ENCODE measurements around the gene SLC34A3.

SLC34A3 gene

DNA sequence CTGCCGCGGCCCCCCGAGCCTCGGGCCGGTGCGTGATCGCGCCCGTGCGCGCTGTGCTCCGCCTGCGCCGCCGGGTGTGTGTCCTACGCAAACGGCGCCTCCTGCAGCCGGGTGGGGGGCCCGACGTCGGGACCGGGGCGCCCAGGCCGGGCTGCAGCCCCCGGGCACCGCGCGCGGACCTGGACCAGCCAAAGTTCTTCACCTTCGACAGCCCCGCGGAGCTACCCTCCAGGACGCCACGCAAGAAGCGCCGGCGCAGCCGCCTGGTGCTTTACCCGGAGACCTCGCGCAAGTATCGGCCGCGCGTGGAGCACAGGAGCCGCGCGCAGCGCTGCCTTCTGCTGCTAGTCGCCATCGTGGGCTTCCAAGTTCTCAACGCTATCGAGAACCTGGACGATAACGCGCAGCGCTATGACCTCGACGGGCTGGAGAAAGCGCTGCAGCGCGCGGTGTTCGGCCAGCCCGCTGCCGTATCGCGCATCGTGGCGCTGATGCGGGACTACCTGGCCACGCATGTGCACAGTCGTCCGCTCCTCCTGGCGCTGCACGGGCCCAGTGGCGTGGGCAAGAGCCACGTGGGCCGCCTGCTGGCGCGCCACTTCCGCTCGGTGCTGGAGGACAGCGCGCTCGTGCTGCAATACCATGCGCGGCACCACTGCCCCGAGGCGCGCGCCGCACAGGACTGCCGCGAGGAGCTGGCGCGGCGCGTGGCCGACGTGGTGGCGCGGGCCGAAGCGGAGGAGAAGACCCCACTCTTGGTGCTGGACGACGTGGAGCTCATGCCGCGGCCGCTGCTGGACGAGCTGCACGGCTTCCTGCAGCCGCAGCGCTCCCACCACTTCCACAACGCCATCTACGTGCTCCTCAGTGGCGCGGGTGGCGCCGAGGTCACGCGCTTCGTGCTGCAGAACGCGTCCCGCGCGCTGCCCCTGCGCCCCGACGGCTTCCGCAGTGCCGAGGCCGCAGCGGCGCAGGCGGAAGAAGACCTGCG is 48.3 kb downstream of the SLC34A3 start:
- no peak for DNase-seq

DNA sequence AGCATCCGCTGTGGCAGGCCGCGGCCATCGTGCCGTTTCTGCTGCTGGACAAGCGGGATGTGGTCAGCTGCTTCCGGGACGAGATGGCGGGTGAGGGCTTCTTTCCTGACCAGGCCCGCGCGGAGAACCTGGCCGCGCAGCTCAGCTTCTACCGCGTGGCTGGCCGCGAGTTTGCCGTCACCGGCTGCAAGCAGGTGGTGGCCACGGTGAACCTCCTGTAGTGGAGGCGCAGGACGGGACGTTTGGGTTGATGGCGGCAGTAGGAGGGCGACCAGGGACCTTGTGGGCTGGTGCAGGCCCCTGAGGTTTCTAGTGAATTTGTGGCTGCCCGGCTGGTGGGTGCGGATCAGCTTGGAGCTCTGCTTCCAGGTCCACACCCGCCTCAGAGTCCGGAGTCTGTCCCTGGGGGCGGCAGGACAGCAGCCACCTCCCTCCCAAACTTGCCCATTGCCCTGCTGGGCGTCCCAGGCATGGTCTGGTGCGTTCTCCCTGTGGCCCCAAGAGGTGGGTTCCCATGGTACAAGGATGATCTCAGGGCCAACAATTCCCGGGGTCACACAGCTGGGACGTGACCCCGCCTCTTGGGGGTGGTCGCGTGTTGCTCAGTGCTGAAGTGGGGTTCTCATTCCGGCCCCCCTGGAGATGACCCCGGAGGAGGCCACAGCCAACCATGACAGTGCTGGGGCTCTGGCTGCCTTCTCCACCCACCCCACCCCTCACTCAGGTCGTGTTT is 49.2 kb downstream of the SLC34A3 start:
- DNase-seq: no peak

DNA sequence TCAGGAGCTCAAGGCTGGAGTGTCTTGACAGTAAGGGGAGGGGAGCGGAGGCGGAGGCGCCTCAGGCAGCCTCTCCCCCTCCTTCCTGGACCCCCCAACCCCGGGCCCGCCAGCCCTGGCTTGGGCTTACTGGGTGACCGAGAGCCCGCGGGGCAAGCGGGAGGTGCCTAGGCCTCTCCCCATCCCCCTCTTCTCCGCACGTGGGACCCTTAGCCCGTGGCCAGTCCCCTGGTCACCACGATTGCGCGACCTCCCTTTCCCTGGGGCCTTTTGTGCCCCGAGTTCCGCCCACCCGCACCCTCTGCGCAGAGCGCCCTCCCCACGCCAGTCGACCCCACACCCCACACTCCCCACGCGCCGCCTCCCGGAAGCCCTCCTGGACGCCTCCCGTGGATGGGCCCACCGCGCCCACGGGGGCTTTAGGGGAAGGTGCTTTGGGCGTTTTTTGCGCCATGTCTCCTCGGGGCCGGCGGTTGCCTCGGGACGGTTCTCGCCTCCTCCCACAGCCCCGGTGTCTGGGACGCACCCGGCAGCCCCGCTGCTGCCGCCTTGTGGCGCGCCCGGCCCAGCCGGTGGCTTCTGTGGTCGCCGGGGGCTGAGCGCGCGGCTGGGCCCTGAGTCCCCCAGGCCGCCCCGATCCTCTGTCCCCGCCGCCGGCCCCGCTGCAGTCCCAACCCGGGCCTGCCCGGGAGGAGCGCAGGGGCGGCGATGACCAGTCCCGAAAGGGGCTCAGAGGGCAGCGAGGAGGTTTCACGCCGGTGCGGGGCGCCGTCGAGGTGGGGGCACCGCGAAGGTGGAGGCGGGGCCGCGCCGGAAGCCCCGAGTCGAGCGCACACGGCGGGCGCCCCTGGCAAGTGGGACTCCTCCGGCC is 50.0 kb downstream of the SLC34A3 start:
- DNase-seq: peak; percentile 21

DNA sequence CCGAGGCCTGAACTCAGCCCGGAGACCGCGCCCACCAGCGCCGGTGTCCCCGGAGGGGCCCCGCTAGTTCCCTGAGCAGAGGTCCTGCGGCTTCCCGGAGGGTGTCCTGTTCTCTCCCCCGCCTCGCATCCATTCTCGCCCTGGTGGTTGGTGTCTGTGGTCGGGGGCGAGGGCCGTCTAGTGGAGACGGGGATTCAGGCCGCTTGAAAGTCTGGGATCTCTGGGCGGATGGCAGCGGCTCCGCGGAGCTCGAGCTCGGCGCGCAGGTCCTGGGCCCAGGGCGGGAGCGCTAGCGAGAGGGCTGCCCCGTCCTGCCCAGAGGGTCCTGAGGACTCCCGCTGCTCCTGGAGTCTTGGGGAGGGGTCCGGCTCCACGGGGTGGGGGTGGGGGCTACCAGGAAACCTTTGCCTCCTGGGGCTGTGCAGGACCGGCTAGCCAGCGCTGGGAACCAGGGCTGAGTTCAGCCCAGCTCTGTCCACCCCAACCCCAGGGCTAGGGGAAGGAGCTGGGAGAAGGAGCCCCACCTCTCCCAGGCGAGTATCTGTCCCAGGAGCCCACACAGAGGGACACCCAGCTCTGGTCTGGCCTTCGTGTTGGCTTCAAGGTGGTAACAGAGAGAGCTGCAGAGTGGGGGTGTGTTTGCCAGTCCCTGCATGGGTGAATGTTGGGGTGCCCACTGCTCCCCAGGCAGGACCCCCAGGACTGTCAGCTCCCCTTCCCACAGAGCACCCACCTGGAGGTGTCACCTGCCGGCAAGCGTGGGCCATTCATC is 50.8 kb downstream of the SLC34A3 start:
- DNase-seq: no peak

Data from suppressor macrophage treated with lipopolysaccharide for 4 hours (primary cell).